ENCODE data around the gene F2RL1.
"Not testable (repeated sequence)": the region's sequence is repeated elsewhere in the genome, so short reads cannot be mapped to it uniquely, and the experiment has no call there.

F2RL1 gene

DNA sequence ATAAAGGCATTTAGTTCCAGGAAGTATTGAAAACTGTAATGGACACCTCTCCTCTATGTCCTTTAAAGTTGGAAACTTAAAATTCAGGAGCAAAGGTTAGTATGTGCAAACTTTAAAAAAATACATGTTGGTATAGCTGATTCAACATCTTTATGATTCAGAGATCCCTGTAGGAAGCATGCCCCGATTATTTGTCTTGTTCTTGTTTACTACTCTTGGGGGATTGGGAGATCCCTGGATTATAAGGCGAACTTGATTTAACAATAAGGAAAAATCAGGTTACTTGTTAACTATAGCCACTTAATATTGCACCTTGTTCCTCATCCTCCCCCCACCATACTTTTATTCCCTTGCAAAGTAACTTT lies 1.7 kb downstream of the F2RL1 start:
- Histone ChIP-seq H3K4me3 (ENCODE audit: low read length) (no peak overlapping the region), H3K9ac (ENCODE audit: low read length) (no peak overlapping the region), H3F3A (ENCODE audit: insufficient read depth, low read length) (no peaks in the 10 kb centered on the region), H3K27me3 (replicated peaks; ENCODE audit: insufficient read depth, low read length) (no peaks in the 10 kb centered on the region; the same call in 1 of the 2 replicates), H3K9me3 (replicated peaks; ENCODE audit: insufficient read depth, low read length) (no peaks in the 10 kb centered on the region), H3K9me2 (replicated peaks; ENCODE audit: insufficient read depth, low read length) (no peaks in the 10 kb centered on the region), H3K27ac (ENCODE audit: low read length) (no peak overlapping the region), H4K20me1 (ENCODE audit: insufficient read depth, low read length) (no peaks in the 10 kb centered on the region), H3K36me3 (replicated peaks; ENCODE audit: insufficient read depth, low read length) (no peaks in the 10 kb centered on the region), H3K4me2 (ENCODE audit: low read depth, low read length) (no peak overlapping the region), H3K4me1 (ENCODE audit: low read length) (no peaks in the 10 kb centered on the region), H3K79me2 (ENCODE audit: low read length) (no peaks in the 10 kb centered on the region), H2AFZ (ENCODE audit: low read length) (no peak overlapping the region)
- TF ChIP-seq EZH2phosphoT487 (IDR thresholded peaks at IDR 0.05; ENCODE audit: low read length) = no peak
- TF ChIP-seq, protein P1, sequence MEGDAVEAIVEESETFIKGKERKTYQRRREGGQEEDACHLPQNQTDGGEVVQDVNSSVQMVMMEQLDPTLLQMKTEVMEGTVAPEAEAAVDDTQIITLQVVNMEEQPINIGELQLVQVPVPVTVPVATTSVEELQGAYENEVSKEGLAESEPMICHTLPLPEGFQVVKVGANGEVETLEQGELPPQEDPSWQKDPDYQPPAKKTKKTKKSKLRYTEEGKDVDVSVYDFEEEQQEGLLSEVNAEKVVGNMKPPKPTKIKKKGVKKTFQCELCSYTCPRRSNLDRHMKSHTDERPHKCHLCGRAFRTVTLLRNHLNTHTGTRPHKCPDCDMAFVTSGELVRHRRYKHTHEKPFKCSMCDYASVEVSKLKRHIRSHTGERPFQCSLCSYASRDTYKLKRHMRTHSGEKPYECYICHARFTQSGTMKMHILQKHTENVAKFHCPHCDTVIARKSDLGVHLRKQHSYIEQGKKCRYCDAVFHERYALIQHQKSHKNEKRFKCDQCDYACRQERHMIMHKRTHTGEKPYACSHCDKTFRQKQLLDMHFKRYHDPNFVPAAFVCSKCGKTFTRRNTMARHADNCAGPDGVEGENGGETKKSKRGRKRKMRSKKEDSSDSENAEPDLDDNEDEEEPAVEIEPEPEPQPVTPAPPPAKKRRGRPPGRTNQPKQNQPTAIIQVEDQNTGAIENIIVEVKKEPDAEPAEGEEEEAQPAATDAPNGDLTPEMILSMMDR (IDR thresholded peaks at IDR 0.05; ENCODE audit: low read length) = no peak
- TF ChIP-seq EZH2 (optimal IDR thresholded peaks at IDR 0.05; ENCODE audit: low read depth, low read length) = no peak
- DNase-seq = no peak

DNA sequence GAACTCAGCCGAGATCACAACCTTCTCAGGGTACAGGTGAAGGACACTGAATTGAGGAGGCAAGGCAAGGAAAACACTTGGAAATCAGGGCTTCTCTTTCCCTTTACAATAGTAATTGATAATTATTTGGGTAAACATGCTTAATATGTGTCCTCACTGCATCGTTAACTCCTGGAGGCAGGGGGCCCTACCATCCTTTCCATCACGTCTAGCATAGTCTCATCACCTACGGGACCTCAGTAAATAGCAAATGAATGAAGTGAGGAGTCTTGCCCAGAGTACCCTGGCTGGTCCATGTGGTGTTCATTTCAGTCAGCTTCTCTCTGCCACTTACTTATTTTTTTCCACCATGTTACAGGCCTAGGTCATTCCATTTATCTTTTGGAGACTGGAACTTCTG lies 2.3 kb downstream of the F2RL1 start:
- no peak overlapping the region for H3K9ac ChIP-seq (ENCODE audit: low read length)
- TF ChIP-seq, protein P1 (IDR thresholded peaks at IDR 0.05; ENCODE audit: low read length) = no peak
- no peak for TF ChIP-seq EZH2 (optimal IDR thresholded peaks at IDR 0.05; ENCODE audit: low read depth, low read length)
- no peak for TF ChIP-seq EZH2phosphoT487 (IDR thresholded peaks at IDR 0.05; ENCODE audit: low read length)
- H3K9me2 ChIP-seq (replicated peaks; ENCODE audit: insufficient read depth, low read length) = no peaks in the 10 kb centered on the region
- no peaks in the 10 kb centered on the region for H3K9me3 ChIP-seq (replicated peaks; ENCODE audit: insufficient read depth, low read length)
- H3K4me3 ChIP-seq (ENCODE audit: low read length) = no peak overlapping the region
- H3K27ac ChIP-seq (ENCODE audit: low read length) = no peak overlapping the region
- no peak overlapping the region for H2AFZ ChIP-seq (ENCODE audit: low read length)
- H3K4me2 ChIP-seq (ENCODE audit: low read depth, low read length) = no peak overlapping the region
- no peaks in the 10 kb centered on the region; the same call in 1 of the 2 replicates for H3K27me3 ChIP-seq (replicated peaks; ENCODE audit: insufficient read depth, low read length)
- no peaks in the 10 kb centered on the region for H4K20me1 ChIP-seq (ENCODE audit: insufficient read depth, low read length)
- H3F3A ChIP-seq (ENCODE audit: insufficient read depth, low read length) = no peaks in the 10 kb centered on the region
- H3K79me2 ChIP-seq (ENCODE audit: low read length) = no peaks in the 10 kb centered on the region
- no peaks in the 10 kb centered on the region for H3K36me3 ChIP-seq (replicated peaks; ENCODE audit: insufficient read depth, low read length)
- H3K4me1 ChIP-seq (ENCODE audit: low read length) = no peaks in the 10 kb centered on the region
- no peak for DNase-seq

DNA sequence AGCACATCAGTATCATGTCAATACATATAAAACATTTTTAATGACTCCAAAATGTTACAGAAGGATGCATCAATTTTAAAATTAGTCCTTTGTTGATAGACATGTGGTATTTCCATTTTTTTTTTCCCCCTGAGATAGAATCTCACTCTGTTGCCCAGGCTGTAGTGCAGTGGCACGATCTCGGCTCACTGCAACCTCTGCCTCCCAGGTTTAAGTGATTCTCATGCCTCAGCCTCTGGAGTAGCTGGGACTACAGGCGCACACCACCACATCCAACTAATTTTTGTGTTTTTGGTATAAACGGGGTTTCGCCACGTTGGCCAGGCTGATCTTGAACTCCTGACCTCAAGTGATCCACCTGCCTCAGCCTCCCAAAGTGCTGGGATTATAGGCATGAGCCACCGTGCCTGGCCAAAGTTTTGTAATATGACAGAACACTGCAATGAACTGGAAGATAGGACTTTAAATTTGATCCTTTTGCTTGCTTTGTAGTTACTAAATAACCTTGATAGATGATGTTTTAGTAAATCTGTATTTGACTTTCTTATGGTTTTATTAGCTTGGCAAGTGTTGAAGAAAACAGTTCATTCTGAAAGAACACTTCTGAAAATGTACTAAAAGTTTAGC lies 3.4 kb downstream of the F2RL1 start:
- not testable (repeated sequence) for H4K20me1 ChIP-seq (ENCODE audit: insufficient read depth, low read length); H3K9ac ChIP-seq (ENCODE audit: low read length); H3K27me3 ChIP-seq (replicated peaks; ENCODE audit: insufficient read depth, low read length); H3K4me3 ChIP-seq (ENCODE audit: low read length); H3K36me3 ChIP-seq (replicated peaks; ENCODE audit: insufficient read depth, low read length); H3K27ac ChIP-seq (ENCODE audit: low read length); H3K4me2 ChIP-seq (ENCODE audit: low read depth, low read length); H3K9me3 ChIP-seq (replicated peaks; ENCODE audit: insufficient read depth, low read length); H2AFZ ChIP-seq (ENCODE audit: low read length); H3K9me2 ChIP-seq (replicated peaks; ENCODE audit: insufficient read depth, low read length); H3F3A ChIP-seq (ENCODE audit: insufficient read depth, low read length); DNase-seq; H3K4me1 ChIP-seq (ENCODE audit: low read length); H3K79me2 ChIP-seq (ENCODE audit: low read length)

DNA sequence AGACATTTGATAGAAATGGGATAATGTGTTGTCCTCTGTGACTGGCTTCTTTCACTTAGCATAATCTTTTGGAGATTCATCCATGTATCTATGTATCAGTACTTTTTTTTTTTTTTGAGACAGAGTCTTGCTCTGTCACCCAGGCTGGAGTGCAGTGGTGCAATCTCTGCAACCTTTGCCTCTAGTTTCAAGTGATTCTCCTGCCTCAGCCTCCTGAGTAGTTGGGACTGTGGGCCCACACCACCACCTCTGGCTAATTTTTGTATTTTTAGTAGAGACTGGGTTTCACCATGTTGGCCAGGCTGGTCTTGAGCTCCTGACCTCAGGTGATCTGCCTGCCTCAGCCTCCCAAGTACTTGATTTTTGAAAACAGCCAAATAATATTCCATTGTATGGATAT lies 7.6 kb downstream of the F2RL1 start:
- H3K4me3 ChIP-seq (ENCODE audit: low read length); H3K4me1 ChIP-seq (ENCODE audit: low read length): not testable (repeated sequence)

More for the DNA sequence above, 7.6 kb downstream of the F2RL1 start:
- not testable (repeated sequence) for H3K79me2 ChIP-seq (ENCODE audit: low read length); H3K27ac ChIP-seq (ENCODE audit: low read length); DNase-seq; H3F3A ChIP-seq (ENCODE audit: insufficient read depth, low read length); H3K9me2 ChIP-seq (replicated peaks; ENCODE audit: insufficient read depth, low read length); H4K20me1 ChIP-seq (ENCODE audit: insufficient read depth, low read length); H3K36me3 ChIP-seq (replicated peaks; ENCODE audit: insufficient read depth, low read length); H3K27me3 ChIP-seq (replicated peaks; ENCODE audit: insufficient read depth, low read length); H3K9ac ChIP-seq (ENCODE audit: low read length); H2AFZ ChIP-seq (ENCODE audit: low read length); H3K9me3 ChIP-seq (replicated peaks; ENCODE audit: insufficient read depth, low read length); H3K4me2 ChIP-seq (ENCODE audit: low read depth, low read length)
